ENCODE measurements around the gene CD14.
"Not testable (repeated sequence)": the region's sequence is repeated elsewhere in the genome, so short reads cannot be mapped to it uniquely, and the experiment has no call there.

Gene CD14

GRCh38 chr5:140602147-140602546, 30.8 kb downstream of the CD14 start:
- TF ChIP-seq POU2F2 (IDR thresholded peaks at IDR 0.05; ENCODE audit: low read depth, low read length) (no peak), PAX5 (IDR thresholded peaks at IDR 0.05; ENCODE audit: insufficient read depth, low read length, severe bottlenecking) (no peak), SPI1 (IDR thresholded peaks at IDR 0.05; ENCODE audit: low read depth, low read length) (no peak), POLR2A (IDR thresholded peaks at IDR 0.05; ENCODE audit: low read depth, low read length) (no peak), TAF1 (IDR thresholded peaks at IDR 0.05; ENCODE audit: low read depth, low read length) (no peak), POLR2AphosphoS5 (IDR thresholded peaks at IDR 0.05; ENCODE audit: low read depth, low read length) (no peak)
- DNase-seq (ENCODE audit: insufficient read length, low spot score): no peak
- no peak for FAIRE-seq

GRCh38 chr5:140600096-140600495, 32.9 kb downstream of the CD14 start:
- no peak for FAIRE-seq
- DNase-seq (ENCODE audit: insufficient read length, low spot score): no peak

GRCh38 chr5:140598836-140599235, 34.1 kb downstream of the CD14 start:
- no peak for TF ChIP-seq POLR2AphosphoS5 (IDR thresholded peaks at IDR 0.05; ENCODE audit: low read depth, low read length)
- DNase-seq (ENCODE audit: insufficient read length, low spot score) (no peak), FAIRE-seq (no peak)

More at GRCh38 chr5:140600096-140600495, 32.9 kb downstream of the CD14 start:
- no peak for TF ChIP-seq SPI1 (IDR thresholded peaks at IDR 0.05; ENCODE audit: low read depth, low read length)
- no peak for TF ChIP-seq PAX5 (IDR thresholded peaks at IDR 0.05; ENCODE audit: insufficient read depth, low read length, severe bottlenecking)
- TF ChIP-seq POLR2AphosphoS5 (IDR thresholded peaks at IDR 0.05; ENCODE audit: low read depth, low read length): no peak
- no peak for TF ChIP-seq TAF1 (IDR thresholded peaks at IDR 0.05; ENCODE audit: low read depth, low read length)
- TF ChIP-seq POU2F2 (IDR thresholded peaks at IDR 0.05; ENCODE audit: low read depth, low read length): no peak
- TF ChIP-seq POLR2A (IDR thresholded peaks at IDR 0.05; ENCODE audit: low read depth, low read length): no peak

- DNase-seq (ENCODE audit: insufficient read length, low spot score) (no peak), FAIRE-seq (no peak)
- no peak for TF ChIP-seq TAF1 (IDR thresholded peaks at IDR 0.05; ENCODE audit: low read depth, low read length)
- TF ChIP-seq PAX5 (IDR thresholded peaks at IDR 0.05; ENCODE audit: insufficient read depth, low read length, severe bottlenecking): no peak
- no peak for TF ChIP-seq SPI1 (IDR thresholded peaks at IDR 0.05; ENCODE audit: low read depth, low read length)
- no peak for TF ChIP-seq POU2F2 (IDR thresholded peaks at IDR 0.05; ENCODE audit: low read depth, low read length)
- TF ChIP-seq POLR2AphosphoS5 (IDR thresholded peaks at IDR 0.05; ENCODE audit: low read depth, low read length): no peak
- TF ChIP-seq POLR2A (IDR thresholded peaks at IDR 0.05; ENCODE audit: low read depth, low read length): no peak
Observed at GRCh38 chr5:140596321-140596741, 36.6 kb downstream of the CD14 start.

DNA sequence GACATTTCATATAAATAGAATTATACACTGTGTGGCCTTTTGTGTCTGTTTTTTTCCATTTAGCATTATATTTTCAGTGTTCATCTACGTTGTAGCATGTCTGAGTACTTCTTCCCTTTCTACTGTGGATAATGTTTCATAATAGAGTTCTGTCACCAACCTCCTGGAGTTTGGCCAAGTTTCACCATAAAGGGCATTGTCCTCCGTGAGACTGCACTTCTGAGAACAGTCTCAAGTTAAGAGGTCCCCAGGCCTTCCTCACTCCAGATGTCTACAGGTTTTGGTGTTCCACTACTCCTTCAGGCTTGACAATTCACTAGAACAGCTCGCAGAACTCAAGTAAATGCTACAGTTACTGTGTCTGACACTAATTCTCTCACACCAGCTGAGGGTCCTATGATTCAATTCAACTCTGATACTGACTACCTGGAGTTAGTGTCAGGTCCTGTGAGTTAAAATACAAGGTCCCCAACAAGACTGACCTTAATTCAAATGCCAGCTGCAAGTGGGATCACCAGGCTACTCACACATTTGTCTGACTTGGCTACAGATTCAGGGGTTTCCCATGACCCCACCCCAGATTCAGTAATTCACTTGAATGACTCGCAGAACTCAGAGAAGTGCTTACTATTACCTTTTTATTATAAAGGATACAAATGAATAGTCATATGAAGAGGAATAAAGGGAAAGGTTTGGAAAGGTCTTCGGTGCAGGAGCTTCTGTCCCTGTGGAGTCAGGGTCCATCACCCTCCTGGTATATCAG, 37.3 kb downstream of the CD14 start:
- no peak for DNase-seq (ENCODE audit: insufficient read length, low spot score)
- no peak for FAIRE-seq
- TF ChIP-seq TAF1 (IDR thresholded peaks at IDR 0.05; ENCODE audit: low read depth, low read length) (no peak), POLR2AphosphoS5 (IDR thresholded peaks at IDR 0.05; ENCODE audit: low read depth, low read length) (no peak), PAX5 (IDR thresholded peaks at IDR 0.05; ENCODE audit: insufficient read depth, low read length, severe bottlenecking) (no peak), POLR2A (IDR thresholded peaks at IDR 0.05; ENCODE audit: low read depth, low read length) (no peak), POU2F2 (IDR thresholded peaks at IDR 0.05; ENCODE audit: low read depth, low read length) (no peak), SPI1 (IDR thresholded peaks at IDR 0.05; ENCODE audit: low read depth, low read length) (no peak)

DNA sequence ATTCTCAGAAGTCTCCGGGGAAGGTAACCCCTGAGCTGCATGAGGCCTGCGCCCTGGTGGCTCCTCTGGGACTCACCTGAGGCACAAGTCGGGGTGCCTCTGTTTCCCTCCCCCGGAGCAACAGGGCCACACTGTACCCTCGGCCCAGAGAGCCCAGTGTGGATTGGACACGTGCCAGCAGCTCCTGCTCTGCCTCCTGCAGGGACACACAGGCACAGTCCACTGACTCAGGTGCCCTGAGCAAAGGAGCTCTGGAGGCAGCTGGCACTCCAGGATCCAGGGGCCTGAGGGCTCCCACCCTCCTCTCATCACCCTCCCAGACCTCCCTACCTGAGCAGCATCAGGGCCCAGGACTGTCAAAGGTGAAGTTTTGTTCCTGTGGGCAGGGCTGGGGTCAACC, 38.8 kb downstream of the CD14 start:
- FAIRE-seq: no peak
- no peak for DNase-seq (ENCODE audit: insufficient read length, low spot score)
- no peak for TF ChIP-seq POLR2A (IDR thresholded peaks at IDR 0.05; ENCODE audit: low read depth, low read length)
- TF ChIP-seq POU2F2 (IDR thresholded peaks at IDR 0.05; ENCODE audit: low read depth, low read length): no peak
- no peak for TF ChIP-seq PAX5 (IDR thresholded peaks at IDR 0.05; ENCODE audit: insufficient read depth, low read length, severe bottlenecking)
- TF ChIP-seq SPI1 (IDR thresholded peaks at IDR 0.05; ENCODE audit: low read depth, low read length): no peak
- TF ChIP-seq TAF1 (IDR thresholded peaks at IDR 0.05; ENCODE audit: low read depth, low read length): no peak
- no peak for TF ChIP-seq POLR2AphosphoS5 (IDR thresholded peaks at IDR 0.05; ENCODE audit: low read depth, low read length)

DNA sequence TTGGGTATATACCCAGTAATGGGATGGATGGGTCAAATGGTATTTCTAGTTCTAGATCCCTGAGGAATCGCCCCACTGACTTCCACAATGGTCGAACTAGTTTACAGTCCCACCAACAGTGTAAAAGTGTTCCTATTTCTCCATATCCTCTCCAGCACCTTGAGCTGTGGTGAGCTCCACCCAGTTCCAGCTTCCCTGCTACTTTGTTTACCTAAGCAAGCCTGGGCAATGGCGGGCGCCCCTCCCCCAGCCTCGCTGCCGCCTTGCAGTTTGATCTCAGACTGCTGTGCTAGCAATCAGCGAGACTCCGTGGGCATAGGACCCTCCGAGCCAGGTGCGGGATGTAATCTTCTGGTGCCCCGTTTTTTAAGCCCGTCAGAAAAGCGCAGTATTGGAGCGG, 39.9 kb downstream of the CD14 start:
- FAIRE-seq; DNase-seq (ENCODE audit: insufficient read length, low spot score): not testable (repeated sequence)

DNA sequence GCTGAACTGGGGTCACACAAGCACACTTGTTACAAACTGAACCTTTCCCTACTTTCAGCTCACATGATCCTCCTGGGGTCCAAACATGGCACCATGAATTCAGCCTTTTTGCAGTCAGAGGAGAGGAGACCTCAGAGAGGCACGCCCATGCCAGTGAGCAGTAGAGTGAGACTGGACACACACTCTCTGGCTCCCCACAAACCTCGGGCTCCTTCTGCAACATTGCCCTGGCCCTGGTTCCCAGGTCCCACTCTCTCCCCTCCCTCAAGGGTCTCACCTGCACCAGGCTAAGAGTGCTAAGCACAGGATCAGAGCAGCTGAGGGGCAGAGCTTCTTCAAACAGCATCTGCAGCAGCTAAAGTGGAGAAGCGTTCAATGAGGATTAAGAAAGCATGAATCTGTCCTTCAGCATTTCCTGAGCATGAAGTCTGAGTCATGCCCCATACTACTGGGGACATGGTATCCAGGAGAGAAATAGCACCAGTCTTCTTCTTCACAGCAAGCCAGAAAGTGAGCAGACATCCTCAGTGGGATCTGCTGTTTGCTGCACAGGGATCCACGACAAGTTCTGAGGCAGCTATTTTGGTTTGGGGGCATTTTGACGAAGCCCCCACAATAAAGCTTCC, 41.1 kb downstream of the CD14 start:
- no peak for FAIRE-seq
- DNase-seq (ENCODE audit: insufficient read length, low spot score): no peak
- no peak for TF ChIP-seq PAX5 (IDR thresholded peaks at IDR 0.05; ENCODE audit: insufficient read depth, low read length, severe bottlenecking)
- TF ChIP-seq TAF1 (IDR thresholded peaks at IDR 0.05; ENCODE audit: low read depth, low read length): no peak
- no peak for TF ChIP-seq SPI1 (IDR thresholded peaks at IDR 0.05; ENCODE audit: low read depth, low read length)
- no peak for TF ChIP-seq POLR2AphosphoS5 (IDR thresholded peaks at IDR 0.05; ENCODE audit: low read depth, low read length)
- no peak for TF ChIP-seq POLR2A (IDR thresholded peaks at IDR 0.05; ENCODE audit: low read depth, low read length)
- no peak for TF ChIP-seq POU2F2 (IDR thresholded peaks at IDR 0.05; ENCODE audit: low read depth, low read length)

GRCh38 chr5:140590861-140591260, 42.1 kb downstream of the CD14 start:
- FAIRE-seq (no peak), DNase-seq (ENCODE audit: insufficient read length, low spot score) (no peak)
- no peak for TF ChIP-seq POU2F2 (IDR thresholded peaks at IDR 0.05; ENCODE audit: low read depth, low read length)

DNA sequence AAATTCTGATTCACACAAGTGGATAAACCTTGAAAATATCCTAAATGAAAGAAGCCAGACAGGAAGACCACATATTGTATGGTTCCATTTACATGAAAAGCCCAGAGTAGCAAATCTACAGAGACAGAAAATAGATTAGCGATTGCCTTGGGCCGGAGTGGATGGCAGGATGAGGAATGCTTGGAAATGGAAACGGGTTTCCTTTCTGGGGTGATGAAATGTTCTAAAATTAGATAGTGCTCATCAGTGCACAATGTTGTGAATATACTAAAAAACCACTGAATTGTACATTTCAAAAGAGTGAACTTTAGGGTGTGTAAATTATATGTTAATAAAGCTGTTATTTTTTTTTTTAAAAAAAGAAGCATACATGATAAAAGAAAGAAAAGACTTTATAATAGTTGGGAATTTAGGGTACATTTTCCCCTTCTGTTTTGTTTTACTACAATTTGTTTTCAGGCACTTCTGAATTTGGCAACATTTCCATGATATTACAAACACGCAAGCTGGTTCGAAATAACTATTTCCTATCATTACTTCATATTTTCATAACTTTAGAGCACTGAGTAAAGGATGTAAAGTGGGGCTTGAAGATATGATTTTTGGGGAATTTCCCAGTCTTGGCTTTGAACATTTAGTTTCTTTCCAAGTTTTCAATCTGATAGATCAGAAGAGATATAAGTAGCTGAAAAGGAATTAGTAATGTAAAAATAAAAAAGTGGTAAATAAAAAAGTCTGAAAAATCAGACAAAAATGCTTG, 44.5 kb downstream of the CD14 start:
- FAIRE-seq (no peak), DNase-seq (ENCODE audit: insufficient read length, low spot score) (no peak)
- TF ChIP-seq POU2F2 (IDR thresholded peaks at IDR 0.05; ENCODE audit: low read depth, low read length): no peak
- TF ChIP-seq PAX5 (IDR thresholded peaks at IDR 0.05; ENCODE audit: insufficient read depth, low read length, severe bottlenecking): no peak
- TF ChIP-seq SPI1 (IDR thresholded peaks at IDR 0.05; ENCODE audit: low read depth, low read length): no peak
- TF ChIP-seq POLR2AphosphoS5 (IDR thresholded peaks at IDR 0.05; ENCODE audit: low read depth, low read length): no peak
- no peak for TF ChIP-seq TAF1 (IDR thresholded peaks at IDR 0.05; ENCODE audit: low read depth, low read length)
- TF ChIP-seq POLR2A (IDR thresholded peaks at IDR 0.05; ENCODE audit: low read depth, low read length): no peak

Measured in GM12891 (cell line).